Gastrocnemius medialis (tissue), 4 donors: ENCODE data around the gene SCG5.

Experiments used
- POLR2A ChIP-seq, 2 donors: fragments of 450-650 bp; IDR thresholded peaks; one replicate each; pipeline ENCODE4 v1.6.1; 2017; ENCODE audit warnings: antibody characterized with exemption in 2 of 2, mild to moderate bottlenecking in 2 of 2, moderate library complexity in 2 of 2
- TF ChIP-seq, protein P1 (sequence below), 5 experiments: fragments of 450-650 bp in 3 of 5; fragments of 200-600 bp in 2 of 5; sonication (generic) in 2 of 5; IDR thresholded peaks in 4 of 5; conservative IDR thresholded peaks in 1 of 5; 1 replicate in 4 of 5; 2 replicates in 1 of 5; pipeline ENCODE4 v1.5.1; 2016 to 2019; ENCODE audit warnings: antibody characterized with exemption in 5 of 5, mild to moderate bottlenecking in 3 of 5, moderate library complexity in 3 of 5

DNA sequence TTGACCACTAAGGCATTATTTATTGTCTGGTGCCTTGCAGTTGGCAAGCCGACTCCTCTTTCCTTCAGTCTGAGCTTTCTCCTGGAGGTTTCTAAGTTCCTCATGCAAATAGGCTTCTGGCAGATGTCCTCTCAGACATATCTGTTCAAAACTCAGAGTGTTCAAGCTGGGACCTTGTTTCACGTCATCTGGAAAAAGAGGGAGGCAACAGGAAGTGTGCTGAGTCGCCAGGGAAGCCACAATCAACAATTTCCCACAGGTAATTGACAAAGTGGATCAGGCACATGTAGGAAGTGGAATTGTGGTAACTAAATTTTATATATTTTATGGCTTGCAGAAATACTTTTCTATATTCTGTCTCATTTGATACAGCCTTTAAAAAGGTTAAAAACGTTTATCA, 14.6 kb downstream of the SCG5 start:
- TF ChIP-seq, protein P1, sequence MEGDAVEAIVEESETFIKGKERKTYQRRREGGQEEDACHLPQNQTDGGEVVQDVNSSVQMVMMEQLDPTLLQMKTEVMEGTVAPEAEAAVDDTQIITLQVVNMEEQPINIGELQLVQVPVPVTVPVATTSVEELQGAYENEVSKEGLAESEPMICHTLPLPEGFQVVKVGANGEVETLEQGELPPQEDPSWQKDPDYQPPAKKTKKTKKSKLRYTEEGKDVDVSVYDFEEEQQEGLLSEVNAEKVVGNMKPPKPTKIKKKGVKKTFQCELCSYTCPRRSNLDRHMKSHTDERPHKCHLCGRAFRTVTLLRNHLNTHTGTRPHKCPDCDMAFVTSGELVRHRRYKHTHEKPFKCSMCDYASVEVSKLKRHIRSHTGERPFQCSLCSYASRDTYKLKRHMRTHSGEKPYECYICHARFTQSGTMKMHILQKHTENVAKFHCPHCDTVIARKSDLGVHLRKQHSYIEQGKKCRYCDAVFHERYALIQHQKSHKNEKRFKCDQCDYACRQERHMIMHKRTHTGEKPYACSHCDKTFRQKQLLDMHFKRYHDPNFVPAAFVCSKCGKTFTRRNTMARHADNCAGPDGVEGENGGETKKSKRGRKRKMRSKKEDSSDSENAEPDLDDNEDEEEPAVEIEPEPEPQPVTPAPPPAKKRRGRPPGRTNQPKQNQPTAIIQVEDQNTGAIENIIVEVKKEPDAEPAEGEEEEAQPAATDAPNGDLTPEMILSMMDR (IDR thresholded peaks at IDR 0.05 in 4 of 5, conservative IDR thresholded peaks at IDR 0.05 in 1 of 5): no peak
- TF ChIP-seq POLR2A (IDR thresholded peaks at IDR 0.05): no peak
